ENCODE data around the gene TNS3. TPM values are rescaled to one million over a fixed set of nuclear protein-coding genes. Genes with fewer than 3 reads are reported as not detected.

The TNS3 gene
- total RNA-seq, 1 experiment from 2014 or later: 533 TPM

DNA sequence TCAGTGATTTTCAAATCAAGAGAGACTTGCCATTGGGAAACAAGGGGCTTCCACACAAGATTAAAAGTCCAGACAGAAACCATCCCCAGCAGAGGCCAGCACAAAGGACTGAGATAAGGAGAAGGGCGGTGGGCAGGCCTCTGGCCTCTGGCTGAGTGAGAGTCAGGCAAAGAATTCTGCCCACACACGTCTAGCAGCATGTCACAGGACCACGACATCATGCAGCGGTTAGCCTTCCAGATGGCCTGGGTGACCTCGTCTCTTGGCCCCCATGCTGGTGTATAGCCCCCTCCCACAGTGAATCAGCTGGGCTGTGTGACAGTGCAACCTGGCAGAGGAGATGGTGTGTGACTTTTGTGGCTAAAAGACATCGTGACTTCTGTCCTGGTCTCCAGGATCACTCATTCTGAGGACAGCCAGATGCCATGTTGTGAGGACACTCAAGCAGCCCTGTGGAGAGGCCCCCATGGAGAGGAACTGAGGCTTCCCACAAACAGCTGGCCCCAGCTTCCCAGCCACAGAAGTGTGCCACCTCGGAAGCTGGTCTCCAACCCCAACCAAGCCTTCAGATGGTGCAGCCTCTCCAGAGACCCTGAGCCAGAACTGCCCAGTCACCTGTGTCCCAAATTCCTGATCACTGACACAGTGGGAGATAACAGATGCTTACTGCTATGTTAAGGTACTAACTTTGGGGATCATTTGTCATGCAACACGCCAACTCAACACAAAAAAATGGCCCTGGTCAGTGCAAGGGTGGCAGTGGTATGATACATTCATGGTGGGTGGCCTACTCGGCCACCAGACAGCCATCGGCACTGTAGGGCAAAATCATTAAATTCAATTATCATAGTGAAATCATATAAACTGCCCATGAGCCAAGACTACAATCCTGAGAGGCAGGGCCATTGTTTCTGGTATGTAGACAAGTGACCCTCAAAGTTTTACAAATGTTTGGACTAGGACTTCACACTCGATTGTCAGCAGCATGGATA lies 73.2 kb downstream of the TNS3 start:
- BruUV-seq (replicated peaks): no TSS peak
- no peak for DNase-seq (ENCODE audit: low read depth, low spot score)
- CTCF ChIA-PET: no interaction called here

DNA sequence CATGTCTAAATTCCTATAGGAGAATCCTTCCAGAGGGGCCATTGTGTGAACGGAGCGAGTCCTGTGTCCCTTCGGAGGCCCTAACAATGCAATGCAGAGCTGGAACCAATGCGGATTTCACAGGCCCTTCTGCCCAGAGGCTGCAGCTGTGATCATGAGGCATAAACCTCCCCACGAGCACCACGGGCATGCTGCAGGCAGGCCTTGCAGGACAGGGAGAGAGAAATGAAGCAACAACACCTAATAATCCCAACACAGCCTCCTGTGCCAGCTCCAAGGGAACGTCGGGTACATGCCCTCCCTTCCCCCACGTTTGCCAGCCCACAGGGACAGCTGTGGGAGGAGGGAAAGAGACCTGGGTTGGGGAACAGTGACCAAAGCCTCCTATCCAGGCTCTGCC lies 74.4 kb downstream of the TNS3 start:
- 0 out of 2 replicates have a peak, but pooled peaks have one; percentile 5 for ATAC-seq
- peak; percentile 67 for TF ChIP-seq POLR2AphosphoS5 (IDR thresholded peaks at IDR 0.05; ENCODE audit: low read depth, low read length)
- TF ChIP-seq, protein P1, sequence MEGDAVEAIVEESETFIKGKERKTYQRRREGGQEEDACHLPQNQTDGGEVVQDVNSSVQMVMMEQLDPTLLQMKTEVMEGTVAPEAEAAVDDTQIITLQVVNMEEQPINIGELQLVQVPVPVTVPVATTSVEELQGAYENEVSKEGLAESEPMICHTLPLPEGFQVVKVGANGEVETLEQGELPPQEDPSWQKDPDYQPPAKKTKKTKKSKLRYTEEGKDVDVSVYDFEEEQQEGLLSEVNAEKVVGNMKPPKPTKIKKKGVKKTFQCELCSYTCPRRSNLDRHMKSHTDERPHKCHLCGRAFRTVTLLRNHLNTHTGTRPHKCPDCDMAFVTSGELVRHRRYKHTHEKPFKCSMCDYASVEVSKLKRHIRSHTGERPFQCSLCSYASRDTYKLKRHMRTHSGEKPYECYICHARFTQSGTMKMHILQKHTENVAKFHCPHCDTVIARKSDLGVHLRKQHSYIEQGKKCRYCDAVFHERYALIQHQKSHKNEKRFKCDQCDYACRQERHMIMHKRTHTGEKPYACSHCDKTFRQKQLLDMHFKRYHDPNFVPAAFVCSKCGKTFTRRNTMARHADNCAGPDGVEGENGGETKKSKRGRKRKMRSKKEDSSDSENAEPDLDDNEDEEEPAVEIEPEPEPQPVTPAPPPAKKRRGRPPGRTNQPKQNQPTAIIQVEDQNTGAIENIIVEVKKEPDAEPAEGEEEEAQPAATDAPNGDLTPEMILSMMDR (IDR thresholded peaks at IDR 0.05): no peak
- TF ChIP-seq, protein P2, sequence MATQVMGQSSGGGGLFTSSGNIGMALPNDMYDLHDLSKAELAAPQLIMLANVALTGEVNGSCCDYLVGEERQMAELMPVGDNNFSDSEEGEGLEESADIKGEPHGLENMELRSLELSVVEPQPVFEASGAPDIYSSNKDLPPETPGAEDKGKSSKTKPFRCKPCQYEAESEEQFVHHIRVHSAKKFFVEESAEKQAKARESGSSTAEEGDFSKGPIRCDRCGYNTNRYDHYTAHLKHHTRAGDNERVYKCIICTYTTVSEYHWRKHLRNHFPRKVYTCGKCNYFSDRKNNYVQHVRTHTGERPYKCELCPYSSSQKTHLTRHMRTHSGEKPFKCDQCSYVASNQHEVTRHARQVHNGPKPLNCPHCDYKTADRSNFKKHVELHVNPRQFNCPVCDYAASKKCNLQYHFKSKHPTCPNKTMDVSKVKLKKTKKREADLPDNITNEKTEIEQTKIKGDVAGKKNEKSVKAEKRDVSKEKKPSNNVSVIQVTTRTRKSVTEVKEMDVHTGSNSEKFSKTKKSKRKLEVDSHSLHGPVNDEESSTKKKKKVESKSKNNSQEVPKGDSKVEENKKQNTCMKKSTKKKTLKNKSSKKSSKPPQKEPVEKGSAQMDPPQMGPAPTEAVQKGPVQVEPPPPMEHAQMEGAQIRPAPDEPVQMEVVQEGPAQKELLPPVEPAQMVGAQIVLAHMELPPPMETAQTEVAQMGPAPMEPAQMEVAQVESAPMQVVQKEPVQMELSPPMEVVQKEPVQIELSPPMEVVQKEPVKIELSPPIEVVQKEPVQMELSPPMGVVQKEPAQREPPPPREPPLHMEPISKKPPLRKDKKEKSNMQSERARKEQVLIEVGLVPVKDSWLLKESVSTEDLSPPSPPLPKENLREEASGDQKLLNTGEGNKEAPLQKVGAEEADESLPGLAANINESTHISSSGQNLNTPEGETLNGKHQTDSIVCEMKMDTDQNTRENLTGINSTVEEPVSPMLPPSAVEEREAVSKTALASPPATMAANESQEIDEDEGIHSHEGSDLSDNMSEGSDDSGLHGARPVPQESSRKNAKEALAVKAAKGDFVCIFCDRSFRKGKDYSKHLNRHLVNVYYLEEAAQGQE (IDR thresholded peaks at IDR 0.05; ENCODE audit: insufficient read depth in 1 of 2, low read depth in 2 of 2, low read length in 1 of 2): no peak
- intact Hi-C loops (cut with micrococcal nuclease; ENCODE audit: unreplicated experiment) (no loop called here), in situ Hi-C loops (cut with HindIII; ENCODE audit: low pct_unique_long_range_greater_than_20kb, low sequenced_read_pairs) (no loop called here)
- Histone ChIP-seq H3K9me3 (ENCODE audit: control insufficient read depth, insufficient read depth, low read depth, low read length) (no peaks in the 10 kb centered on the region), H3K27ac (ENCODE audit: low read length) (peak overlapping the region; percentile 91), H3K36me3 (ENCODE audit: control insufficient read depth, insufficient read depth, low read length) (peaks cover 46% of the 10 kb centered on the region), H3K4me3 (ENCODE audit: low read depth in 2 of 2, low read length in 2 of 2) (no peak overlapping the region), H3K4me1 (ENCODE audit: control insufficient read depth, insufficient read depth, low read length) (peaks cover 97% of the 10 kb centered on the region), H3K27me3 (ENCODE audit: control insufficient read depth, insufficient read depth, low read length) (no peaks in the 10 kb centered on the region)
- no peak for DNase-seq (ENCODE audit: low read depth, low spot score)
- POLR2A ChIA-PET: no interaction called here
- BruUV-seq (replicated peaks): no TSS peak
- CTCF ChIA-PET: no interaction called here

More for the DNA sequence above, 73.2 kb downstream of the TNS3 start:
- H3K4me3 ChIP-seq (ENCODE audit: low read depth in 2 of 2, low read length in 2 of 2): no peak overlapping the region
- in situ Hi-C loops (cut with HindIII; ENCODE audit: low pct_unique_long_range_greater_than_20kb, low sequenced_read_pairs) (no loop called here), intact Hi-C loops (cut with micrococcal nuclease; ENCODE audit: unreplicated experiment) (no loop called here)
- ATAC-seq: no peak
- no peaks in the 10 kb centered on the region for H3K27me3 ChIP-seq (ENCODE audit: control insufficient read depth, insufficient read depth, low read length)
- H3K4me1 ChIP-seq (ENCODE audit: control insufficient read depth, insufficient read depth, low read length): peaks cover 97% of the 10 kb centered on the region
- peaks cover 52% of the 10 kb centered on the region for H3K36me3 ChIP-seq (ENCODE audit: control insufficient read depth, insufficient read depth, low read length)
- no peak for TF ChIP-seq SIN3A (IDR thresholded peaks at IDR 0.05; ENCODE audit: borderline replicate concordance, insufficient read depth, low read depth, low read length)
- POLR2A ChIA-PET: no interaction called here
- peak overlapping the region; percentile 91 for H3K27ac ChIP-seq (ENCODE audit: low read length)
- no peaks in the 10 kb centered on the region for H3K9me3 ChIP-seq (ENCODE audit: control insufficient read depth, insufficient read depth, low read depth, low read length)
